ENCODE data around the gene IRF2. TPM values are rescaled to one million over a fixed set of nuclear protein-coding genes. Genes with fewer than 3 reads are reported as not detected.
A peak's percentile ranks its signal among the peaks of the same experiment; 100 is the strongest.

The IRF2 gene
- total and polyA plus RNA-seq, 2 donors (not counting 1 experiment from before 2014, with no cell fraction given), result 67.8 to 68.2 TPM

- H3K4me3 ChIP-seq (ENCODE audit: control extremely low read depth in 1 of 5, extremely low read depth in 1 of 5, insufficient read depth in 1 of 5, low read depth in 2 of 5, low read length in 4 of 5), result no peak overlapping the region
- H2AFZ ChIP-seq (ENCODE audit: insufficient read depth, low read depth, low read length, poor library complexity, severe bottlenecking), result no peak overlapping the region
- H3K9me3 ChIP-seq (ENCODE audit: control extremely low read depth in 1 of 3, control insufficient read depth in 2 of 3, insufficient read depth in 1 of 3, low read length in 2 of 3), result no peaks in the 10 kb centered on the region
- H3K27me3 Mint-ChIP-seq, result no peaks in the 10 kb centered on the region
- no peaks in the 10 kb centered on the region for H3K9me3 Mint-ChIP-seq (ENCODE audit: insufficient read depth)
- H4K20me1 ChIP-seq (ENCODE audit: control insufficient read depth, insufficient read depth, low read length, poor library complexity, severe bottlenecking), result peaks cover 94% of the 10 kb centered on the region
- 80% methylated on average over 1 of the region's 3 CpGs for WGBS (ENCODE audit: insufficient coverage)
- H3K9ac ChIP-seq (ENCODE audit: low read length), result no peak overlapping the region
- peak overlapping the region; percentile 62 for H3K4me3 Mint-ChIP-seq
- no peak for DNase-seq
- POLR2A ChIA-PET, result no interaction called here
- peaks cover 82% of the 10 kb centered on the region in 2 donors for H3K4me1 ChIP-seq (ENCODE audit: control insufficient read depth in 2 of 2, insufficient read depth in 2 of 2, low read length in 2 of 2)
- peak overlapping the region in 1 of 2 donors; percentile 62 for H3K27ac ChIP-seq (ENCODE audit: low read length in 2 of 2)
- no peak for ATAC-seq (ENCODE audit: low read depth)
- H3K27me3 ChIP-seq (replicated peaks in 1 of 4; ENCODE audit: control extremely low read depth in 1 of 4, control insufficient read depth in 3 of 4, insufficient read depth in 4 of 4, low read length in 3 of 4), result no peaks in the 10 kb centered on the region
- H3K27ac Mint-ChIP-seq, result peak overlapping the region; percentile 84
- H3K79me2 ChIP-seq (ENCODE audit: control insufficient read depth, insufficient read depth, low read length), result peaks cover 97% of the 10 kb centered on the region
- CTCF ChIA-PET, result no interaction called here
- H3K4me1 Mint-ChIP-seq, result peaks cover 90% of the 10 kb centered on the region
- TF ChIP-seq, protein P1, sequence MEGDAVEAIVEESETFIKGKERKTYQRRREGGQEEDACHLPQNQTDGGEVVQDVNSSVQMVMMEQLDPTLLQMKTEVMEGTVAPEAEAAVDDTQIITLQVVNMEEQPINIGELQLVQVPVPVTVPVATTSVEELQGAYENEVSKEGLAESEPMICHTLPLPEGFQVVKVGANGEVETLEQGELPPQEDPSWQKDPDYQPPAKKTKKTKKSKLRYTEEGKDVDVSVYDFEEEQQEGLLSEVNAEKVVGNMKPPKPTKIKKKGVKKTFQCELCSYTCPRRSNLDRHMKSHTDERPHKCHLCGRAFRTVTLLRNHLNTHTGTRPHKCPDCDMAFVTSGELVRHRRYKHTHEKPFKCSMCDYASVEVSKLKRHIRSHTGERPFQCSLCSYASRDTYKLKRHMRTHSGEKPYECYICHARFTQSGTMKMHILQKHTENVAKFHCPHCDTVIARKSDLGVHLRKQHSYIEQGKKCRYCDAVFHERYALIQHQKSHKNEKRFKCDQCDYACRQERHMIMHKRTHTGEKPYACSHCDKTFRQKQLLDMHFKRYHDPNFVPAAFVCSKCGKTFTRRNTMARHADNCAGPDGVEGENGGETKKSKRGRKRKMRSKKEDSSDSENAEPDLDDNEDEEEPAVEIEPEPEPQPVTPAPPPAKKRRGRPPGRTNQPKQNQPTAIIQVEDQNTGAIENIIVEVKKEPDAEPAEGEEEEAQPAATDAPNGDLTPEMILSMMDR (IDR thresholded peaks at IDR 0.05), result no peak
- no peak for TF ChIP-seq EZH2 (IDR thresholded peaks at IDR 0.05; ENCODE audit: borderline replicate concordance, insufficient read depth, low read depth, low read length, poor library complexity, severe bottlenecking)
- intact Hi-C loops (cut with micrococcal nuclease), result no loop called here
- peaks cover 3 to 35% of the 10 kb centered on the region in 2 experiments for H3K36me3 ChIP-seq (replicated peaks in 1 of 2; ENCODE audit: control extremely low read depth in 1 of 2, control insufficient read depth in 1 of 2, extremely low read depth in 1 of 2, insufficient read depth in 2 of 2, low read length in 1 of 2)
- H3K4me2 ChIP-seq (replicated peaks; ENCODE audit: low read depth, low read length, poor library complexity, severe bottlenecking), result no peak overlapping the region
These were observed 28.2 kb downstream of the IRF2 start for GRCh38 chr4:184446132-184446658.

DNA sequence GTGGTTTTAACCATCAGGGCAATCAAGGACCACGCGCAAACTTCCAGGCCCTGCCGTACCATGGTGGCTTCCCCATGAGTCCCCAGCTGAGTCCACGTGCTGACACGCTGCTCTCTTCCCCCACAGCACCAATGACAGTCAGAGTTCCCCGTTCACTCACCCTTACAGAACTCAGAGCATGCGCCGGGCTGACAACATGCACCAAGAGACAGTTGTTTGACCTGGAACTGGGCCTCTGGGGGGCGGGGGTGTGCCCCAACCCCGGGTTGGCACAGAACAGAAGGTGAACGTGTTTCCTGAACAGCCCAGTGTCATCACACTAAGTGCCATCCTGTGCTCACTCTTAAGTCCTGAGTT lies 29.4 kb downstream of the IRF2 start:
- Mint-ChIP-seq H3K27me3 (no peaks in the 10 kb centered on the region), H3K27ac (peak overlapping the region; percentile 47), H3K9me3 (ENCODE audit: insufficient read depth) (no peaks in the 10 kb centered on the region), H3K4me3 (peak overlapping the region; percentile 58), H3K4me1 (peaks cover 91% of the 10 kb centered on the region)
- Histone ChIP-seq H4K20me1 (ENCODE audit: control insufficient read depth, insufficient read depth, low read length, poor library complexity, severe bottlenecking) (peaks cover 96% of the 10 kb centered on the region), H3K27me3 (replicated peaks in 1 of 4; ENCODE audit: control extremely low read depth in 1 of 4, control insufficient read depth in 3 of 4, insufficient read depth in 4 of 4, low read length in 3 of 4) (no peaks in the 10 kb centered on the region), H3K9ac (ENCODE audit: low read length) (no peak overlapping the region), H3K27ac (ENCODE audit: low read length in 2 of 2) (peak overlapping the region; percentile 25 to 62), H3K4me3 (ENCODE audit: control extremely low read depth in 1 of 5, extremely low read depth in 1 of 5, insufficient read depth in 1 of 5, low read depth in 2 of 5, low read length in 4 of 5) (no peak overlapping the region), H2AFZ (ENCODE audit: insufficient read depth, low read depth, low read length, poor library complexity, severe bottlenecking) (no peak overlapping the region), H3K36me3 (replicated peaks in 1 of 2; ENCODE audit: control extremely low read depth in 1 of 2, control insufficient read depth in 1 of 2, extremely low read depth in 1 of 2, insufficient read depth in 2 of 2, low read length in 1 of 2) (peaks cover 3 to 44% of the 10 kb centered on the region in 2 experiments), H3K4me2 (replicated peaks; ENCODE audit: low read depth, low read length, poor library complexity, severe bottlenecking) (peak overlapping the region; percentile 50), H3K79me2 (ENCODE audit: control insufficient read depth, insufficient read depth, low read length) (peaks cover 98% of the 10 kb centered on the region), H3K9me3 (ENCODE audit: control extremely low read depth in 1 of 3, control insufficient read depth in 2 of 3, insufficient read depth in 1 of 3, low read length in 2 of 3) (no peaks in the 10 kb centered on the region), H3K4me1 (ENCODE audit: control insufficient read depth in 2 of 2, insufficient read depth in 2 of 2, low read length in 2 of 2) (peaks cover 80% of the 10 kb centered on the region in 2 donors)
- ChIA-PET POLR2A (no interaction called here), CTCF (no interaction called here)
- 6% methylated on average over 11 of the region's 11 CpGs for WGBS (ENCODE audit: insufficient coverage)
- intact Hi-C loops (cut with micrococcal nuclease), result loop anchor here (2.0 kb wide), 1 partner anchor 30 kb away; the partner anchor contains the start of gene IRF2
- ATAC-seq (ENCODE audit: low read depth), result peak; percentile 90
- peak; percentile 75 for DNase-seq
- TF ChIP-seq, protein P1 (IDR thresholded peaks at IDR 0.05), result no peak
- no peak for TF ChIP-seq EZH2 (IDR thresholded peaks at IDR 0.05; ENCODE audit: borderline replicate concordance, insufficient read depth, low read depth, low read length, poor library complexity, severe bottlenecking)
